Adrenal gland (tissue), 12 donors: Measurements from ENCODE around the gene PRSS50. TPM values are rescaled to one million over a fixed set of nuclear protein-coding genes. Genes with fewer than 3 reads are reported as not detected.

Experiments
- DNase-seq, 7 donors: peaks; one replicate each; pipeline ENCODE4 v3.0.0-alpha.2; 2019 to 2020
- H3K27ac ChIP-seq, 5 donors: fragments of 200-600 bp; sonication (generic) in 4 of 5; 1 replicate in 3 of 5; 2 replicates in 2 of 5; pipeline versions ENCODE4 v1.5.1 to v1.8.0; 2016 to 2020; ENCODE audit warnings: mild to moderate bottlenecking in 1 of 5
- H3K27me3 ChIP-seq: fragments of 200-600 bp; 2 replicates; pipeline ENCODE4 v1.8.0; 2021
- H3K36me3 ChIP-seq, 2 donors: fragments of 200-600 bp; replicated peaks in 1 of 2; 1 replicate in 1 of 2; 2 replicates in 1 of 2; pipeline versions ENCODE4 v1.5.1 to v1.8.0; 2018 to 2022
- H3K4me1 ChIP-seq, 2 donors: fragments of 200-600 bp; replicated peaks in 1 of 2; 1 replicate in 1 of 2; 2 replicates in 1 of 2; pipeline versions ENCODE4 v1.5.1 to v1.8.0; 2018 to 2021
- H3K4me3 ChIP-seq, 4 donors: fragments of 200-600 bp; sonication (generic) in 3 of 4; one replicate each; pipeline ENCODE4 v1.5.1; 2016 to 2018
- H3K9me3 ChIP-seq, 3 donors: fragments of 200-600 bp; sonication (generic) in 1 of 3; replicated peaks in 1 of 3; 1 replicate in 2 of 3; 2 replicates in 1 of 3; pipeline versions ENCODE4 v1.5.1 to v1.8.0; 2016 to 2021
- CTCF ChIP-seq, 6 experiments: fragments of 450-650 bp in 4 of 6; fragments of 200-600 bp in 2 of 6; sonication (generic) in 1 of 6; IDR thresholded peaks; 1 replicate in 5 of 6; 2 replicates in 1 of 6; pipeline versions ENCODE4 v1.5.1 to v1.8.0; 2016 to 2021; ENCODE audit warnings: antibody characterized with exemption in 6 of 6, mild to moderate bottlenecking in 2 of 6, moderate library complexity in 1 of 6
- POLR2A ChIP-seq, 2 donors: fragments of 450-650 bp; IDR thresholded peaks; one replicate each; pipeline ENCODE4 v1.6.1; 2017; ENCODE audit warnings: antibody characterized with exemption in 2 of 2, mild to moderate bottlenecking in 2 of 2, moderate library complexity in 1 of 2
- WGBS, 4 donors: extraction: QIAGEN DNeasy Blood & Tissue Kit in 2 of 4; methylation state at CpG; one replicate each; pipeline versions ENCODE4 v1.1.5 to v1.1.7; 2013 to 2017; 5-methylcytosine and 5-hydroxymethylcytosine counted together
- intact Hi-C, 2 donors: fragments of 100-400 bp; cut with DNase I; formaldehyde crosslinking; loops; one replicate each; pipeline versions ENCODE4 v1.14.1 to v1.15.0; 2022 to 2023
- polyA plus RNA-seq, 3 donors: library from polyadenylated mRNA; stranded (reverse); fragments of 200-250 nt in 2 of 3; fragments of 350-450 nt in 1 of 3; fragmentation: Illumina TruSeq in 1 of 3; extraction: RNeasy Lipid Tissue Mini Kit (QIAGEN cat#74804) in 1 of 3; gene quantifications; one replicate each; pipeline ENCODE4 v1.2.3, GENCODE V29; 2013 to 2014
- total RNA-seq, 9 donors: library from RNA; depleted of rRNA in 4 of 9; stranded (reverse); fragments of >200 nt in 4 of 9; fragments of 120-200 nt in 1 of 9; fragmentation: NEBNext Ultra II Directional in 1 of 9; extraction: Animal tissue kit (Norgen Biotek cat#: 25700) in 1 of 9; gene quantifications; one replicate each; pipeline versions ENCODE4 v1.1.0 to v1.2.4, GENCODE V29; 2013 to 2023
- donor health status: healthy with polysubstance abuse.
- donor health status: Bipolar disorder and iron deficiency.
- donor health status: DM: yes; HTN: yes; CAD: no.
- donor health status: DM: no; HTN: no; CAD: no.
- donor health status: DM: no; HTN: no; CAD: no.
- donor health status: DM: yes; HTN: yes; CAD: no.

The PRSS50 gene
- total and polyA plus RNA-seq, 12 donors = 0.07 to 1.9 (median 0.18) TPM; not detected in 4

- Histone ChIP-seq H3K27ac (no peak overlapping the region), H3K9me3 (no peaks in the 10 kb centered on the region), H3K4me3 (no peak overlapping the region), H3K36me3 (no peaks in the 10 kb centered on the region), H3K4me1 (peaks cover 0 to 4% of the 10 kb centered on the region in 2 donors), H3K27me3 (no peaks in the 10 kb centered on the region)
- intact Hi-C loops = no loop called here
- peak in 2 of 7 donors; percentile 0 to 43 for DNase-seq
- 71 to 78% (median 76%) methylated on average over 17 to 23 of the region's 23 CpGs for WGBS, 4 donors
- TF ChIP-seq CTCF (IDR thresholded peaks at IDR 0.05) = no peak
- no peak for TF ChIP-seq POLR2A (IDR thresholded peaks at IDR 0.05)
Measured at GRCh38 chr3:46664971-46665762, 52.5 kb downstream of the PRSS50 start.

GRCh38 chr3:46664188-46664970, 53.3 kb downstream of the PRSS50 start:
- Histone ChIP-seq H3K27ac (no peak overlapping the region), H3K27me3 (no peaks in the 10 kb centered on the region), H3K36me3 (no peaks in the 10 kb centered on the region), H3K4me1 (peaks cover 0 to 4% of the 10 kb centered on the region in 2 donors), H3K4me3 (no peak overlapping the region), H3K9me3 (no peaks in the 10 kb centered on the region)
- intact Hi-C loops = no loop called here
- TF ChIP-seq POLR2A (IDR thresholded peaks at IDR 0.05) = no peak
- no peak for TF ChIP-seq CTCF (IDR thresholded peaks at IDR 0.05)
- peak in 2 of 7 donors; percentile 9 to 45 for DNase-seq
- 81 to 93% (median 89%) methylated on average over 5 to 6 of the region's 6 CpGs for WGBS, 4 donors

- Histone ChIP-seq H3K27me3 (no peaks in the 10 kb centered on the region), H3K36me3 (no peaks in the 10 kb centered on the region), H3K27ac (no peak overlapping the region), H3K4me1 (peaks cover 0 to 4% of the 10 kb centered on the region in 2 donors), H3K9me3 (no peaks in the 10 kb centered on the region), H3K4me3 (no peak overlapping the region)
- 41 to 47% (median 46%) methylated on average over 7 to 8 of the region's 8 CpGs for WGBS, 4 donors
- peak in 6 of 7 donors; percentile 15 to 52 (median 30) for DNase-seq
- intact Hi-C loops = no loop called here
- TF ChIP-seq CTCF (IDR thresholded peaks at IDR 0.05) (peak in 2 of 6 experiments; percentile 6 to 11), POLR2A (IDR thresholded peaks at IDR 0.05) (no peak)
Measured at GRCh38 chr3:46663591-46664135, 54.0 kb downstream of the PRSS50 start.
